GM12892 (cell line): ENCODE data around the gene KCNH1.

Experiments
- POLR2A ChIP-seq: IDR thresholded peaks from 2 replicates; pipeline ENCODE4 v1.6.1; 2011; ENCODE audit warnings: low read depth, low read length, control low read depth
- POLR2AphosphoS5 ChIP-seq: IDR thresholded peaks from 2 replicates; pipeline ENCODE4 v1.6.1; 2011; ENCODE audit warnings: low read depth, low read length, control low read depth
- TAF1 ChIP-seq: IDR thresholded peaks from 2 replicates; pipeline ENCODE4 v1.6.1; 2011; ENCODE audit warnings: low read depth, mild to moderate bottlenecking, control low read depth, low read length, borderline replicate concordance

- TF ChIP-seq POLR2A (no peak), POLR2AphosphoS5 (no peak), TAF1 (no peak)
Measured at GRCh38 chr1:210707300-210708240, 426.4 kb downstream of the KCNH1 start.
